ENCODE results near the gene APOL3.
"Not testable (repeated sequence)": the region's sequence is repeated elsewhere in the genome, so short reads cannot be mapped to it uniquely, and the experiment has no call there.

The APOL3 gene

DNA sequence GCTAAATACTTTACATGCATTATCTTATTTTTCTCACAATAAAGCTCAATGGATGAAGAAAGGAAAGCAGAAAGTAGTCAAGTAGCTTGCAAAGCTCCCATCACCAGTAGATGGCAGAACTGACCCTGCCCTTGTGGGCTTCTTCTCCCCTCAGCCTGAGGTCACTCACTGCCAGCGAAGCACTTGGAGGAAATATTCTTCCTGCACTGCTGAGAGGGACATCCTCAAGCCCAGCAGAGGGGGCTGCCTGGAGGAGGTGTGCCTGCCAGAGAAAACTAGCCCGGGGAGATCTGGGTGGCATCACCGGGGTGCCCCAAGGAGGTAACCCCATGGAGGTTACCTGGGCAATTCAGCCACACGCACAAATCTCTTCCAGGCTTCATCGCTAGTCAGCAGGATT is 34.4 kb upstream of the APOL3 start:
- in situ Hi-C loops (cut with MboI; ENCODE audit: low pct_unique_long_range_greater_than_20kb, low sequenced_read_pairs), result loop anchor here (25.0 kb wide), 1 partner anchor 292 kb away; the partner anchor contains the start of gene TXN2

DNA sequence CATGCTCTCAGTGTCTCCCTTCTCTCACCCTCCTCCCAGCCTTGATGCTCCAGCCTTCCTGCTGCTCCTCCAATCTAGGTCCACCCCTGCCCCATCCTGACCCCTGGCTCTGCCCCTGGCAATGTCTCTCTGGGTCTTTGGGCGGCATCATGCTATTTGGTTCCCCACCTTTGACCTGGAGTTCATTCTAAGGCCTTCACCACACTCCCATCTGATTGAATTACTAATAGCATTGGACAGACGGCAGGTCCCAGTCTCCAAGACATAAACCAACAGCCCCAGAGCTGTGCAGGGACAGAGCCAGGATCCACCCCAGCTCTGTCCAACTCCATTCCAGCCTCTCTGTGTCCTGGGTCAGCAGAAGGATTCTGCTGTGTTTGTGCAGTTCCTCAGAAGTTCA is 33.8 kb upstream of the APOL3 start:
- no peak for DNase-seq
- in situ Hi-C loops (cut with MboI; ENCODE audit: low pct_unique_long_range_greater_than_20kb, low sequenced_read_pairs), result loop anchor here (25.0 kb wide), 1 partner anchor 293 kb away; the partner anchor contains the start of gene TXN2

More for the DNA sequence above, 34.4 kb upstream of the APOL3 start:
- peak; percentile 82 for DNase-seq

DNA sequence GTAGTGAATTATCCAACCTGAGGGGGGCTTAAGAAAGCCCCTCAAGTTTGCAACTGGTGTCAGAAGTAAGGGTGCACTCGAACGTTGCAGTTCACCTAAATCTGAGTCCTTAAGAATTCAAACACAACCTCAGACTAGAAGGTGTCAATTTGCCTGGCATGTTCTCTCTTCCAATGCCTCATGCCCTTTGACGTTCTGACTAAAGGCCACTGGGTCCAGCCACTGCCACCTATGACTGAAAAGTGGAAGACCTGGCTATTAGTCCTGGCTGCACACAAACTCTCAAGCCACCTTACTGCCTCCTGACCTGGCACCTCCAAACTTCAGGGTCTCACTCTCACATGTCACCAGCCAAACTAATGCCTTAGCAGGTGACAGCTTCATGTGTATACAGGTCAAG is 33.0 kb upstream of the APOL3 start:
- in situ Hi-C loops (cut with MboI; ENCODE audit: low pct_unique_long_range_greater_than_20kb, low sequenced_read_pairs), result loop anchor here (25.0 kb wide), 1 partner anchor 294 kb away; the partner anchor contains the start of gene TXN2

DNA sequence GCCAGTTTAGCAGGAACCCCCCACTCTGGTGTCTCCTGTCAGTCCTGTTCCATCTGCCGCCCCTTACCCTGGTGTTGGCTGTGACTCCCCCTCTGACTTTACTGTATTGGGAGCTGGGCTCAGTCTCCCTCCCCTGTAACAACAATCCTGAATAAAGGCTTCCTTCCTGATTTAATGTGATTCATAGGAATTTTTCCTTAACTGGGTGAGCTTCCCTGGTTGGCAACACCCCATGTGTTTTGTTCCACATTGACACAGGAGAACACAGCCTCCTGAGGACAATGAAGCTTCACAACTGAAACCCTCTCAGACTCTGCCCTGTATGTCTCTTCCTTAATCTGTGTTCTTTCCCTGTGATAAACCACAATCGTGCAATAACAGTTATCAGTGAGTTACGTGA is 32.6 kb upstream of the APOL3 start:
- DNase-seq, result no peak
- in situ Hi-C loops (cut with MboI; ENCODE audit: low pct_unique_long_range_greater_than_20kb, low sequenced_read_pairs), result loop anchor here (25.0 kb wide), 1 partner anchor 294 kb away; the partner anchor contains the start of gene TXN2

More for the DNA sequence above, 33.0 kb upstream of the APOL3 start:
- no peak for DNase-seq

DNA sequence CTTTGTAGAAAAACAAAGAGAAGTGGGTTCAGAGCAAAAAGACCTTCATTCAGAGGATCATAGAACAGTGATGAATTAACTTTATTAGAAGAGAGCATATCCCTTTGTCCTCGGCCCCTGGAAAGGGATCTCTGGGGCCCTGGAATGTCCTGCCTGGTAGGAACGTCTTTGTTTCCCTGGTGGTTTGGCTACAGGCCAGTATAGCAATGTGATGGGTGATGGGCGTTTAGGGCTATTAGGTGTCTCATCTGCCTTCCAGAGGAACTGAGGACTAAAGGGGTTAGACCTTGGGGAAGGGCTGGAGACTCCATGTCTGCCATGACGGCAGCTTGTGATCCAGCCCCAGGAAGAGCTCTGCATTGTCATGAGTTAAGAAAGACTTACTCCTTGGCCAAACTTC is 32.0 kb upstream of the APOL3 start:
- in situ Hi-C loops (cut with MboI; ENCODE audit: low pct_unique_long_range_greater_than_20kb, low sequenced_read_pairs), result loop anchor here (25.0 kb wide), 1 partner anchor 295 kb away; the partner anchor contains the start of gene TXN2
- no peak for DNase-seq

DNA sequence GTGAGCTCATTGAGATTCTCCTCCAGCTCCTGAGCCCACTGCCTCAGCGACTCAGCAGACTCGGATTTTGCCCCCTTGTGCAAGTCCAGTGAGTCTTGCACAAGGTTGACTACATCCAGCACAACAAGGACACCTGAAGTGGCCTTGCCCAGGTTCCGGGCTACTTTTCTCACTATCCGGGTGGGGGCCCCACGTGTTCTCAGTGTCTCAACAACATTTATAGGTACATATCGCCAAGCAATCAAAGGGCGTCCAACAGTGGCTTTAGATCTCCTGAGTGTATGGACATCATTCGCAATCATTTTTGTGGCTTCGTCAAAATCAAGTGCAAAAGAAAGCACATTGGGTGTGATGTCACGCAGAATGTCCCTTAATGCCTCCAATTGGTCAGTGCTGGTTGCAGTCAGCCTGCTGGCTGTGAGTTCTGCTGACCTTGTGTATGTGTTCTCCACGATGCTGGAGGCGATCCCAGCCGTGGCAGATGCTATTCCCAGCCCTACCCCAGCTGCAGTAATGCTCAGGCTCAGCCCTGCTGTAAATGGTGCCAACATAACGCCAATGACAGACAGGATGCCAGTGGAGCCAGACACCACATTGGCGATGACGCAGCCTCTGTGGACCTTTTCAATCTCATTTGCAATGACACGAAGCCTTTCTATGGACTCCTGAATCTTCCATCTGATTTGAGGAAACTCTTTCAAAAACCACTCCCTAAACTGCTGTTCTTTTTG is 30.7 kb upstream of the APOL3 start:
- in situ Hi-C loops (cut with MboI; ENCODE audit: low pct_unique_long_range_greater_than_20kb, low sequenced_read_pairs), result loop anchor here (25.0 kb wide), 1 partner anchor 296 kb away; the partner anchor contains the start of gene TXN2

DNA sequence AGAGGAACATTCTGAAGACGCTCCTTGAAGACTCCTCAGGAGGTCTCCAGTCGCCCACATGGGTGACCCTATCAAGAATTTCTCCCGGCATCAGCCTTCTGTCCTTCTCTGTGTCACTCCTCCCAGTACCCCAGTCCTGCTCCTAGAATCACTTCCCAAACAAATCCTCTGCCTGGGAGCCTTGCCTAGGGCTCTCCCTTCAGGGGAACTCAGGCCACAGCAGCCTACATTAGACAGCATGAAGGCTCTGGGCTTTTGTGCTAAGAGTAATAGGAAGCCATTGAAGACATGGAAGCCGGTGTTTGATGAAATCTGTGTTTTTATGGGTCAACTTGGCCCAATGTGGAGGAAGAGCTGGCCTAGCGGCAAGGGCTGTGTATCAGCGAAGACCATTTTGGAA is 27.3 kb upstream of the APOL3 start:
- in situ Hi-C loops (cut with MboI; ENCODE audit: low pct_unique_long_range_greater_than_20kb, low sequenced_read_pairs), result loop anchor here (25.0 kb wide), 1 partner anchor 299 kb away; the partner anchor contains the start of gene TXN2
- DNase-seq, result not testable (repeated sequence)

More for the DNA sequence above, 30.7 kb upstream of the APOL3 start:
- no peak for DNase-seq

DNA sequence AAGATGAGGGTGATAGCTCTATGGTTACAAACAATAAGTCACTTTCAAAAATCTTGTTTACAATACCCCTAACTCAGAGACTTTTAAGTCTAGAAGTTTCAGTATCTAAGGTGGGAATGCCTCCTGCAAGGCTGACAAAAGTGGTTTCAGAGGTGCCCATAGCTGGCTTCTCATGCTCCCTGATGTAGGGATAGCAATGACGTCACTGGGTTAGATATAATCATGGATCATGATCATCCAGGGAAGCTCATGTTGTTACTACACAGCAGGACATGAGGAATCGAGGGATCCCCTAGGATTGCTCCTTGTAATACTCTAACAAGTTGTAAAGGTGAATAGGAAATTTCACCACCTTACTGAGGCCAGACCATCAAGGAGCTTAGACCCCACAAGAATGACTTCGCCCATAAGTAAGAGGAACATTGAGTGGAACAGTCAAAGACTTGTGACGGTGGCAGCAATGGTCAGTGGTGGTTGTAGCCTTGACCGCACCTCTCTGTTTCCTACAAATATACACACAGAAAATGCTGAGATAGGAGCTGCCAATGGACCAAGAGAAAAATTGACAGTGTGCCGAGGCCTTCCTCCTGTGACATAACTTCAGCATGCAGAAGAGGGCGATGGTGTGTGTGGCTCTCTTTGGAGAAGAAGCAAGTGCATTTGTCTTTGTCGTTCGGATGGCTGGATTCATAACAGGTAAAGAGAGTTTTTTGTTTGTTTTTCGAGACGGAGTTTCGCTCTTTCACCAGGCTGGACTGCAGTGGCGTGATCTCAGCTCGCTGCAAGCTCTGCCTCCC is 25.5 kb upstream of the APOL3 start:
- in situ Hi-C loops (cut with MboI; ENCODE audit: low pct_unique_long_range_greater_than_20kb, low sequenced_read_pairs), result loop anchor here (25.0 kb wide), 1 partner anchor 301 kb away; the partner anchor contains the start of gene TXN2
- no peak for DNase-seq

DNA sequence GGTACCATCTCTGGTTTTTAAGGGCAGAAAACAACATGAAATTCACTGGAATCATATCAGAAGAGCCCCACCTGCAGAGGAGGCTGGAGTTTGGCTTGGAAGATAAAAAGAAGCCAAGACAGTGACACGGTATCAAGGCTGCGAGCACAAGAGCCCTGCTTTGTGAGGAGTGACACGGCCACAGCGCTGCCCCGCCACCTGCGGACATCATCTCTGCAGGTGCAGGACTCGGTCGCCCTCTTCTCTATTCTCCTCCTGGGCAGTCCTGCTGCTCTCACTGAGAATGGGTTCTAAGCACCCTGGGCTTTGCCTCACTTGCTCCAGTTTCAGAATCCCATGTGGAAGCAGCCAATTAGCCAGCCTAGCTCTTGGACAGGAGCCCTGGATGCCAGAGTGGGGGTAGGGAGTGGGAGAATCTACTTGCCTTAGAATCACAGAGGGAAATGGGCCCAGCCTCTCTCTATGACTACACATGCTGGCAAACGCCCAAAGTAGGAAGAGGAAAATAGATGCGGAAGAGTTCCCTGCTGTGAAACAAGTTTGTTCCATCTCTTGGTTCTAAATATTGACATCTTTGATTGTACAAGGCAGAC is 24.0 kb upstream of the APOL3 start:
- in situ Hi-C loops (cut with MboI; ENCODE audit: low pct_unique_long_range_greater_than_20kb, low sequenced_read_pairs), result loop anchor here (25.0 kb wide), 1 partner anchor 303 kb away; the partner anchor contains the start of gene TXN2
- DNase-seq, result no peak

DNA sequence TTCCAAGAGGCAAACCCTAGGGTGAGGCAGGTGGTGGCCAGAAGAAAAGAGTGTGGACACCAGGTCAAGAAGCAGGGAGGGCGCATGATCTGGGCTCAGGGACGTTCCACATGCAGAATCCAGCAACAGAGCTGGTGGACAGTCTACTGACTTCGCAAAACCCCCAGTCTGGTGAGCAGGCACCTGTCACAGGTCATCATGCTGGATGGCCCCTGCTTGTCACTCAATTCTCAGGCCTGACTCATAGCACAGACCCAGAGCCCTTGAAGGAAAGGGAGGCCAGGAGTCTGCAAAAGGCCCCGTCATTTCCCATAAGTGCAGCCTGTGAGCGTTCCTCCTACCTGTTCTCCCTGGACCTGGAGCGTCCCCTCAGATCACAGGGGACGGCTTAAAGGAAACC is 22.9 kb upstream of the APOL3 start:
- in situ Hi-C loops (cut with MboI; ENCODE audit: low pct_unique_long_range_greater_than_20kb, low sequenced_read_pairs), result loop anchor here (25.0 kb wide), 1 partner anchor 304 kb away; the partner anchor contains the start of gene TXN2
- no peak for DNase-seq

DNA sequence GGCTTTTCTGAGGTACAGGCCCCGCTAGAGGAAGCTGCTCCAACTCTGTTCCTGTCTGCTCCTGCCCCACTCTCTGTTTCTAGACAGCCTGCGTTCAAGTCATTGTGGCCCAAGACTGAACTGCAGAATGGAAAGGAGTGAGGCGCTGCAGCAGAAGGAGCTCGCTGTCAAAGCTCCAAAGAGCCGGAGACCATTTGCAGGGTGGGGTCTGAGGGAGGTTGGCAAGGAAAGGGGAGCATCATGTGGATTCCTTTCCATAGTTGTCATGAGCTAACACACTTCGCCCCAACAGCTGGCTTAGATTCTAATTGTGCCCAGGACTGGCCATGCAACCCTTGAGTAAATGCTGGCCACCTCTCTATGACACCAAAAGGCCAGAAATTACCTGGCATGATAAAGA is 22.3 kb upstream of the APOL3 start:
- in situ Hi-C loops (cut with MboI; ENCODE audit: low pct_unique_long_range_greater_than_20kb, low sequenced_read_pairs), result loop anchor here (25.0 kb wide), 1 partner anchor 304 kb away; the partner anchor contains the start of gene TXN2
- DNase-seq, result no peak

DNA sequence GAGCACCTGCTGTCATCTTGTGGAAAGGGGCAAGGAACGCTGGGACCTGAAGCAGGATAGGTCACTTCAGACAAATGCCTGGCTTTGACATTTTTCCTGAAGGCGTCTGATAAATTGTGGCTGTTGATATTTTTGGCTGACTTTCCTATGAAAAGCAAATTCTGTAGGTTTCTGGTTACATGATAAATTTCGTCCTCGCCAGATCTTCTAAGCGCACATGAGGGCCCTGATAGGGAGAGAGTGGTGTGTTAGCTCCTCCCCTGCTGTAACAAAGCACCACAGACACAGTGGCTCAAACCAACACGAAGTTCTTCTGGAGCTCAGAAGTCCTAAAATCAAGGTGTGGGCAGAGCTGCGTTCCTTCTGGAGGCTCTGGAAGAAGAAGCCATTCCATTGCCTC is 21.5 kb upstream of the APOL3 start:
- no peak for DNase-seq
- in situ Hi-C loops (cut with MboI; ENCODE audit: low pct_unique_long_range_greater_than_20kb, low sequenced_read_pairs), result loop anchor here (25.0 kb wide), 1 partner anchor 305 kb away; the partner anchor contains the start of gene TXN2

DNA sequence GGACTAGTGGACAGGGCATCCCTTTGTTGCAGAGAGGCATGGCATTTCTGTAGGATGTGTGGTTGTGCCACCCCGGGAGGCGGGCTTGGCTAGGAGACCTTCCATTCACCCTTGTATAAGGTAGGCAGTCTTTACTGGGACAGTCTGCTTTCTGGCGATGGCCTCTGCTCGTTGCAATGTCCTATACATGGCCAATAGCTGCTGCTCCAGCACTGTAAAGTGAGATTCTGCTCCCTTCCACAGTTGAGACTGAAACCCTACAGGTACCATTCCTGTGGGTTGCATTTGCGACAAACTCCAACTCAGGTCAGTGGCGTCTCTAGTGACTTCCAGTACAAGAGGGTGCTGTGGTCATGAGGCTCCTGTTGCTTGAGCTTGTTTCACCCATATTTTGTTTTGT is 20.4 kb upstream of the APOL3 start:
- in situ Hi-C loops (cut with MboI; ENCODE audit: low pct_unique_long_range_greater_than_20kb, low sequenced_read_pairs), result loop anchor here (25.0 kb wide), 1 partner anchor 306 kb away; the partner anchor contains the start of gene TXN2
- no peak for DNase-seq

DNA sequence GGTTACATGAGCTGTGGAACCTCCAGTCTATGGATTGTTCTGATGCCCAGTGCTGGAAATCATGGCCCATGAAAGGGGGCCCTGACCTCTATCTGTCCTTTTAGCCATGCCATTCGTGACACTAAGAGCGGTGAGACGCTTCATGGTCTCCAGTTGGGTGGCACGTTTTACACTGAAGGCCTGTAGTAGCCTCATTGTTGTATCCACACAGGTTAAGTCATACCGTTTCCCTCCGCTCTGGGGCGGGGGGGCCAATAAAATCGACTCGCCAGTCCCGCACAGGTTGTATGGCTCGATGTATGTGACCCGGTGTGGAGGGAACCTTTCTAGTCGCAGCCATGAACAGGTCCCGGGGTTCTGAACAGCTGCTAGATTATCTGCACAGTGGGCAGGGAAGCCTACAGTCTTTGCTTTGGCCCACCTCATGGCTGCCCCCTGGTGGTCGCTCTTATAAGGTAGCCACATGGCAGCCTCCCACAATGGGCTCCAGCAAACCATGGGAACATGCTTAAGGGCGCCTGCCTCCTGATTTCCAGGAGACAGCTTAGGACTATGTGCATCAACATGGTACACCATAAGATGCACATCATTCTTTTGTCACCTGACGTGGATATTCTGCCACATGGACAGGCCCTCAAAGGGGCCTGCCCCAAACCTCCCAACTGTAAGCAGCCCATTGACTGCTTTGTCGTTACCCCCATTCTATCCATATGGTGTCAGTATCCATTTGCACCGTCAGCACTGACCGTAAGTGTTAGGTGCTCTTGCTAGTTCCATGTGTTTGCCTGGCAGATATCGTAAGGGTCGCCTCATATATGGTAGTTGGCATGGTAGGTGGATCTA is 19.7 kb upstream of the APOL3 start:
- in situ Hi-C loops (cut with MboI; ENCODE audit: low pct_unique_long_range_greater_than_20kb, low sequenced_read_pairs), result loop anchor here (25.0 kb wide), 1 partner anchor 307 kb away; the partner anchor contains the start of gene TXN2
- peak; percentile 74 for DNase-seq

DNA sequence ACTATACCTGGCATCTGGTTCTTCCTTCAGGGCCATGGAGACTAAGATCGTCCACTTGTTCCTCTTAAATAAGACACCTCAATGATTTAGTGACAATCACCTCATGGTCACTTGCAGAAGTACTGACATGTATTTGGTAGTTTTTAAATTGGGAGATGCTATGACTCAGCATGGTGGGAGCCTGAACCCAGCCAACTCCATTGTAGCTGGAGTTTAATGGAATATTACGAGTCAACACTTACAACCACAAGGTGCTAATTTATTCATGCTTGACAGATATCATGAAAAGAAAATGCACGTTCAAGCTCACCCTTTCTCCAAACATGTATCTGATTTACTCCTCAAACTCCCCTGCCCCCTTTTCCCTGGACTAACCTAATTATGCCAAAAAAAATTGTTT is 16.6 kb upstream of the APOL3 start:
- in situ Hi-C loops (cut with MboI; ENCODE audit: low pct_unique_long_range_greater_than_20kb, low sequenced_read_pairs), result loop anchor here (25.0 kb wide), 1 partner anchor 310 kb away; the partner anchor contains the start of gene TXN2
- DNase-seq, result no peak

DNA sequence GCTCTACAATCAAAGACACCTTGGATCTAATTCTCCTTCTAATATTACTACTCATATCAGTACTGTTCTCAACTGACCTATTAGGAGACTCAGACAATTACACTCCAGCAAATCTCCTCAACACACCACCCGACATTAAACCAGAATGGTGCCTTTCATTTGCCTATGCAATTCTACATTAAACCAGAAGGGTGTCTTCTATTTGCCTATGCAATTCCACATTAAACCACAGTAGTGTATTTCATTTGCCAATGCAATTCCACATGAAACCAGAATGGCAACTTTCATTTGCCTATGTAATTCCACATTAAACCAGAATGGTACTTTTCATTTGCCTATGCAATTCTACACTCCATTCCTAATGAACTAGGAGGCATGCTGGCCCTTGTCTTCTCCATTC is 15.3 kb upstream of the APOL3 start:
- DNase-seq, result no peak
- in situ Hi-C loops (cut with MboI; ENCODE audit: low pct_unique_long_range_greater_than_20kb, low sequenced_read_pairs), result loop anchor here (25.0 kb wide), 1 partner anchor 311 kb away; the partner anchor contains the start of gene TXN2

DNA sequence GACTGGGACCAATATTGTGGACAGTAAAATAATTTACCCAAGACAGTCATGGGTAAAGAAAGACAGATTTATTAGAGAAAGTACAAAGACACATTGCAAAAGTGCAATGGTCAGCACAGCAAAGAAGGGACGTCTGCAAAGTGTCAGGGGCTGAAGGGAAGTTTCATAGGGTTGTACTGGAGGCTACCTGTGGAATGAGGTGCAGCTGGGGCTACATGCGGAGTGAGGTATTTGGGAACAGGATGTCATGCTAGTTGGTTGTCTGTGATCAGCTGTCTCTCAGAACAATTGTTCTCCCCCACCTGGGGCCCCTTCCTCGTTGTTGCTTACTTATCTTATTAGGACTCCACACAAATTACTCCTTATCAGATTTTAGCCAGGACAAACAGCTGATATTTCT is 11.4 kb upstream of the APOL3 start:
- DNase-seq, result no peak
- in situ Hi-C loops (cut with MboI; ENCODE audit: low pct_unique_long_range_greater_than_20kb, low sequenced_read_pairs), result no loop called here

Data from KBM-7 (cell line).